GM23338 (cell line): Measurements from ENCODE around the gene TBKBP1. TPM values are rescaled to one million over a fixed set of nuclear protein-coding genes. Genes with fewer than 3 reads are reported as not detected.

ENCODE experiments used
- ATAC-seq: fragments of 200-7000 bp; cut with Tn5 transposase; 3 replicates; pipeline ENCODE4 v1.9.1; 2020
- DNase-seq: peaks from one replicate; pipeline ENCODE4 v3.0.0-alpha.2; 2015; ENCODE audit warnings: low spot score
- H2AFZ ChIP-seq: fragments of 200-600 bp; sonication (generic); 2 replicates; pipeline ENCODE4 v1.8.0; 2016; ENCODE audit warnings: antibody characterized with exemption, mild to moderate bottlenecking, moderate library complexity
- H3F3A ChIP-seq: fragments of 200-600 bp; sonication (generic); replicated peaks from 2 replicates; pipeline ENCODE4 v1.8.0; 2017; ENCODE audit warnings: antibody characterized with exemption, mixed run types, low read depth
- H3K27ac ChIP-seq: fragments of 200-600 bp; sonication (generic); 2 replicates; pipeline ENCODE4 v1.6.1; 2016; ENCODE audit warnings: low read depth
- H3K27me3 ChIP-seq: fragments of 200-600 bp; sonication (generic); 2 replicates; pipeline ENCODE4 v1.8.0; 2016; ENCODE audit warnings: mild to moderate bottlenecking, mixed run types, moderate library complexity; ENCODE audit not compliant: insufficient read depth
- H3K36me3 ChIP-seq: fragments of 200-600 bp; sonication (generic); 2 replicates; pipeline ENCODE4 v1.8.0; 2016; ENCODE audit warnings: mild to moderate bottlenecking; ENCODE audit not compliant: insufficient read depth
- H3K4me1 ChIP-seq: fragments of 200-600 bp; sonication (generic); 2 replicates; pipeline ENCODE4 v1.8.0; 2016; ENCODE audit warnings: mild to moderate bottlenecking, moderate library complexity; ENCODE audit not compliant: insufficient read depth
- H3K4me2 ChIP-seq: fragments of 200-600 bp; sonication (generic); 2 replicates; pipeline ENCODE4 v1.7.1; 2017; ENCODE audit warnings: mixed run types
- H3K4me3 ChIP-seq: fragments of 200-600 bp; sonication (generic); 2 replicates; pipeline ENCODE4 v1.6.1; 2016; ENCODE audit warnings: mixed run types
- H3K79me2 ChIP-seq: fragments of 200-600 bp; sonication (generic); replicated peaks from 2 replicates; pipeline ENCODE4 v1.8.0; 2017; ENCODE audit warnings: mild to moderate bottlenecking; ENCODE audit not compliant: insufficient read depth
- H3K9me2 ChIP-seq: fragments of 200-600 bp; sonication (generic); 2 replicates; pipeline ENCODE4 v1.8.0; 2017; ENCODE audit not compliant: insufficient read depth
- H4K20me1 ChIP-seq: fragments of 200-600 bp; sonication (generic); replicated peaks from 2 replicates; pipeline ENCODE4 v1.8.0; 2017; ENCODE audit warnings: mild to moderate bottlenecking; ENCODE audit not compliant: insufficient read depth
- H3K27ac Mint-ChIP-seq: 2 replicates; pipeline ENCODE4 v1.8.0; 2020; ENCODE audit warnings: inconsistent platforms, mild to moderate bottlenecking, moderate library complexity, mixed read lengths
- H3K27me3 Mint-ChIP-seq: 3 replicates; pipeline ENCODE4 v1.8.0; 2022; ENCODE audit warnings: low read depth, mild to moderate bottlenecking, moderate library complexity, mixed read lengths, inconsistent platforms; ENCODE audit not compliant: insufficient read depth, poor library complexity
- H3K36me3 Mint-ChIP-seq: 3 replicates; pipeline ENCODE4 v1.8.0; 2021; ENCODE audit warnings: low read depth, mild to moderate bottlenecking, inconsistent platforms, moderate library complexity, mixed read lengths
- H3K4me1 Mint-ChIP-seq: 3 replicates; pipeline ENCODE4 v1.8.0; 2020; ENCODE audit warnings: mild to moderate bottlenecking, inconsistent platforms, mixed read lengths
- H3K4me3 Mint-ChIP-seq: 3 replicates; pipeline ENCODE4 v1.8.0; 2021; ENCODE audit warnings: moderate library complexity, mild to moderate bottlenecking, inconsistent platforms, mixed read lengths
- H3K9me3 Mint-ChIP-seq: 3 replicates; pipeline ENCODE4 v1.8.0; 2020; ENCODE audit warnings: moderate library complexity, mild to moderate bottlenecking, inconsistent platforms, mixed read lengths
- CREB1 ChIP-seq: fragments of 250-450 bp; sonication (Bioruptor Pico); IDR thresholded peaks from 2 replicates; pipeline ENCODE4 v1.5.0; 2020; ENCODE audit warnings: low read depth, mild to moderate bottlenecking, moderate library complexity
- CTCF ChIP-seq, 2 experiments: fragments of 200-600 bp in 1 of 2; sonication (generic) in 1 of 2; conservative IDR thresholded peaks; 2 replicates each; pipeline versions ENCODE4 v1.5.1 to v1.6.1; 2016 to 2017; ENCODE audit warnings: antibody characterized with exemption in 2 of 2, low read depth in 2 of 2, mild to moderate bottlenecking in 2 of 2, moderate library complexity in 1 of 2
- ETS1 ChIP-seq: IDR thresholded peaks from 2 replicates; pipeline ENCODE4 v1.6.1; 2016; ENCODE audit warnings: antibody characterized with exemption
- EZH2 ChIP-seq: fragments of 200-600 bp; sonication (generic); IDR thresholded peaks from one replicate; pipeline ENCODE4 v1.8.0; 2017; ENCODE audit warnings: antibody characterized with exemption, mild to moderate bottlenecking, low read depth; ENCODE audit not compliant: unreplicated experiment
- EZH2phosphoT487 ChIP-seq: fragments of 200-600 bp; sonication (generic); IDR thresholded peaks from one replicate; pipeline ENCODE4 v1.8.1; 2018; ENCODE audit warnings: antibody characterized with exemption; ENCODE audit not compliant: unreplicated experiment
- NANOG ChIP-seq: IDR thresholded peaks from 2 replicates; pipeline ENCODE4 v1.6.1; 2016; ENCODE audit warnings: antibody characterized with exemption, borderline replicate concordance
- POLR2AphosphoS5 ChIP-seq: IDR thresholded peaks from 2 replicates; pipeline ENCODE4 v1.6.1; 2016; ENCODE audit warnings: antibody characterized with exemption, low read depth
- REST ChIP-seq: IDR thresholded peaks from one replicate; pipeline ENCODE4 v1.6.1; 2018; ENCODE audit warnings: antibody characterized with exemption; ENCODE audit not compliant: unreplicated experiment
- STAT1 ChIP-seq: IDR thresholded peaks from one replicate; pipeline ENCODE4 v1.6.1; 2016; ENCODE audit warnings: antibody characterized with exemption; ENCODE audit not compliant: unreplicated experiment
- ZNF114 ChIP-seq: fragments of 250-450 bp; sonication (Bioruptor Pico); IDR thresholded peaks from 2 replicates; pipeline ENCODE4 v1.5.0; 2020; ENCODE audit warnings: mild to moderate bottlenecking, moderate library complexity
- ZNF331 ChIP-seq: fragments of 250-450 bp; sonication (Bioruptor Pico); IDR thresholded peaks from 2 replicates; pipeline ENCODE4 v1.5.0; 2020; ENCODE audit warnings: low read depth, mild to moderate bottlenecking, moderate library complexity
- ZNF462 ChIP-seq: fragments of 250-450 bp; sonication (Bioruptor Pico); IDR thresholded peaks from 2 replicates; pipeline ENCODE4 v1.5.0; 2020; ENCODE audit warnings: mild to moderate bottlenecking, moderate library complexity
- polyA plus RNA-seq: library from polyadenylated mRNA; unstranded; fragments of >200 nt; fragmentation: Nextera tagmentation; extraction: Ambion mirVana; gene quantifications from 2 replicates; pipeline ENCODE4 v1.2.1, GENCODE V29; 2016
- total RNA-seq: library from RNA; depleted of rRNA; stranded (reverse); fragments of >200 nt; shearing (Covaris generic); gene quantifications from 2 replicates; pipeline ENCODE4 v1.2.3, GENCODE V29; 2014

TBKBP1 gene
- total and polyA plus RNA-seq, 2 experiments from 2014 or later = 2.5 to 12.1 TPM

GRCh38 chr17:47735139-47735464 lies 41.1 kb downstream of the TBKBP1 start (continued):
- TF ChIP-seq CTCF (conservative IDR thresholded peaks at IDR 0.05; ENCODE audit: low read depth in 2 of 2) (no peak), NANOG (no peak), ZNF114 (CRISPR knock-in tag) (no peak), ZNF331 (CRISPR knock-in tag) (no peak)

GRCh38 chr17:47735536-47736011 lies 41.6 kb downstream of the TBKBP1 start:
- Histone ChIP-seq H3K79me2 (no peaks in the 10 kb centered on the region), H3K27ac (no peak overlapping the region), H3K4me2 (no peak overlapping the region), H3K36me3 (no peaks in the 10 kb centered on the region), H2AFZ (no peak overlapping the region), H3K27me3 (peaks cover 70% of the 10 kb centered on the region), H3F3A (0 out of 2 replicates have a peak, but pooled peaks cover 6% of the 10 kb centered on the region), H4K20me1 (no peaks in the 10 kb centered on the region), H3K9me2 (no peaks in the 10 kb centered on the region), H3K4me1 (peaks cover 6% of the 10 kb centered on the region; the same call in 1 of the 2 replicates), H3K4me3 (no peak overlapping the region)
- no peak overlapping the region for H3K4me3 Mint-ChIP-seq
- H3K27me3 Mint-ChIP-seq = peaks cover 52% of the 10 kb centered on the region
- no peaks in the 10 kb centered on the region; the same call in 2 of the 3 replicates for H3K36me3 Mint-ChIP-seq
- H3K9me3 Mint-ChIP-seq = no peaks in the 10 kb centered on the region
- ATAC-seq = no peak
- no peak overlapping the region for H3K27ac Mint-ChIP-seq
- H3K4me1 Mint-ChIP-seq = peaks cover 5% of the 10 kb centered on the region
- DNase-seq = no peak
- TF ChIP-seq REST (no peak), ZNF331 (CRISPR knock-in tag) (no peak), ZNF462 (CRISPR knock-in tag) (no peak), EZH2phosphoT487 (no peak), ZNF114 (CRISPR knock-in tag) (no peak), CREB1 (CRISPR knock-in tag) (no peak), ETS1 (no peak), STAT1 (no peak), EZH2 (no peak), NANOG (no peak), POLR2AphosphoS5 (no peak)
